Gastroesophageal sphincter (tissue), 4 donors: ENCODE data around the gene ZBTB42. TPM values are rescaled to one million over a fixed set of nuclear protein-coding genes. Genes with fewer than 3 reads are reported as not detected.
A peak's percentile ranks its signal among the peaks of the same experiment; 100 is the strongest.

ENCODE experiments used
- ATAC-seq: fragments of 150-250 bp; one replicate; pipeline ENCODE4 v1.9.1; 2016; ENCODE audit warnings: mild to moderate bottlenecking, moderate library complexity
- H3K27ac ChIP-seq, 4 donors: fragments of 200-600 bp; sonication (generic) in 3 of 4; 1 replicate in 3 of 4; 2 replicates in 1 of 4; pipeline ENCODE4 v1.5.1; 2016 to 2019
- H3K27me3 ChIP-seq: fragments of 200-600 bp; sonication (generic); one replicate; pipeline ENCODE4 v1.5.1; 2019
- H3K36me3 ChIP-seq, 2 donors: fragments of 200-600 bp; sonication (generic); one replicate each; pipeline ENCODE4 v1.5.1; 2019; ENCODE audit warnings: control low read depth in 1 of 2
- H3K4me1 ChIP-seq, 3 donors: fragments of 200-600 bp; sonication (generic); 1 replicate in 2 of 3; 2 replicates in 1 of 3; pipeline ENCODE4 v1.5.1; 2016 to 2019; ENCODE audit warnings: control low read depth in 2 of 3
- H3K4me3 ChIP-seq, 2 donors: fragments of 200-600 bp; sonication (generic); one replicate each; pipeline ENCODE4 v1.5.1; 2019; ENCODE audit warnings: mild to moderate bottlenecking in 1 of 2, moderate library complexity in 1 of 2
- H3K9me3 ChIP-seq, 3 donors: fragments of 200-600 bp; sonication (generic); one replicate each; pipeline ENCODE4 v1.5.1; 2017 to 2019; ENCODE audit warnings: control low read depth in 2 of 3
- CTCF ChIP-seq, 4 experiments: fragments of 200-600 bp in 2 of 4; fragments of 450-650 bp in 2 of 4; sonication (generic) in 1 of 4; IDR thresholded peaks; one replicate each; pipeline ENCODE4 v1.5.1; 2017 to 2019; ENCODE audit warnings: antibody characterized with exemption in 4 of 4, mild to moderate bottlenecking in 2 of 4, moderate library complexity in 2 of 4
- EP300 ChIP-seq: sonication (generic); formaldehyde crosslinking; IDR thresholded peaks from one replicate; pipeline ENCODE4 v1.6.1; 2017; ENCODE audit warnings: antibody characterized with exemption, mild to moderate bottlenecking
- POLR2A ChIP-seq, 2 donors: fragments of 450-650 bp; IDR thresholded peaks; one replicate each; pipeline ENCODE4 v1.6.1; 2017; ENCODE audit warnings: antibody characterized with exemption in 2 of 2, mild to moderate bottlenecking in 2 of 2, moderate library complexity in 1 of 2
- POLR2AphosphoS5 ChIP-seq: sonication (generic); formaldehyde crosslinking; IDR thresholded peaks from one replicate; pipeline ENCODE4 v1.6.1; 2017; ENCODE audit warnings: antibody characterized with exemption
- WGBS, 2 donors: methylation state at CpG; one replicate each; pipeline ENCODE4 v1.1.5; 2018; ENCODE audit warnings: low coverage in 1 of 2; 5-methylcytosine and 5-hydroxymethylcytosine counted together
- total RNA-seq, 4 donors: library from RNA; depleted of rRNA; stranded (reverse); fragments of >200 nt; gene quantifications; one replicate each; pipeline ENCODE4 v1.1.0, GENCODE V29; 2016

ZBTB42 gene
- total RNA-seq, 4 donors from 2014 or later = 2.0 to 4.8 (median 3.2) TPM

- WGBS, 2 donors = 65 to 86% methylated on average over 6 to 12 of the region's 16 CpGs
- ATAC-seq = no peak
- Histone ChIP-seq H3K9me3 (no peaks in the 10 kb centered on the region), H3K4me3 (no peak overlapping the region), H3K4me1 (peaks cover 3 to 83% (median 32%) of the 10 kb centered on the region in 3 donors), H3K27me3 (no peaks in the 10 kb centered on the region), H3K27ac (peak overlapping the region in 3 of 4 donors; percentile 89 to 98 (median 91)), H3K36me3 (no peaks in the 10 kb centered on the region)
- no peak for TF ChIP-seq EP300
- no peak for TF ChIP-seq CTCF (IDR thresholded peaks at IDR 0.05)
- no peak for TF ChIP-seq POLR2A (IDR thresholded peaks at IDR 0.05)
- TF ChIP-seq POLR2AphosphoS5 = no peak
Measured at GRCh38 chr14:104798300-104799243, 2.3 kb upstream of the ZBTB42 start.

GRCh38 chr14:104799244-104800014, 1.5 kb upstream of the ZBTB42 start:
- Histone ChIP-seq H3K4me3 (peak overlapping the region; percentile 49 to 68), H3K36me3 (no peaks in the 10 kb centered on the region), H3K27ac (peak overlapping the region; percentile 89 to 98 (median 94)), H3K27me3 (no peaks in the 10 kb centered on the region), H3K4me1 (peaks cover 0 to 81% (median 24%) of the 10 kb centered on the region in 3 donors), H3K9me3 (no peaks in the 10 kb centered on the region)
- WGBS, 2 donors = 33 to 37% methylated on average over 7 to 13 of the region's 21 CpGs
- no peak for ATAC-seq
- no peak for TF ChIP-seq POLR2A (IDR thresholded peaks at IDR 0.05)
- peak in 2 of 4 experiments; percentile 27 to 36 for TF ChIP-seq CTCF (IDR thresholded peaks at IDR 0.05)
- no peak for TF ChIP-seq POLR2AphosphoS5
- TF ChIP-seq EP300 = no peak

GRCh38 chr14:104800015-104800770, 708 bp upstream of the ZBTB42 start:
- 4% methylated on average over 12 of the region's 83 CpGs; no CpG with 5 or more reads in 1 of the 2 donors for WGBS, 2 donors
- peaks cover 0 to 84% (median 22%) of the 10 kb centered on the region in 3 donors for H3K4me1 ChIP-seq

More at GRCh38 chr14:104800015-104800770, 708 bp upstream of the ZBTB42 start:
- ATAC-seq = peak; percentile 85
- peak overlapping the region; percentile 61 to 68 for H3K4me3 ChIP-seq
- TF ChIP-seq POLR2AphosphoS5 = peak; percentile 81
- peak in 1 of 2 donors; percentile 47 for TF ChIP-seq POLR2A (IDR thresholded peaks at IDR 0.05)
- TF ChIP-seq EP300 = no peak
- TF ChIP-seq CTCF (IDR thresholded peaks at IDR 0.05) = peak in 3 of 4 experiments; percentile 49 to 67 (median 55)
- H3K27me3 ChIP-seq = no peaks in the 10 kb centered on the region
- no peaks in the 10 kb centered on the region for H3K9me3 ChIP-seq
- no peaks in the 10 kb centered on the region for H3K36me3 ChIP-seq
- peak overlapping the region; percentile 89 to 98 (median 94) for H3K27ac ChIP-seq
